ENCODE measurements around the gene TBX15. TPM values are rescaled to one million over a fixed set of nuclear protein-coding genes. Genes with fewer than 3 reads are reported as not detected.
"Not testable (repeated sequence)": the region's sequence is repeated elsewhere in the genome, so short reads cannot be mapped to it uniquely, and the experiment has no call there.

TBX15 gene
- total RNA-seq, 6 experiments from 2014 or later, result 0.29 to 56.5 (median 16.5) TPM

- H3K27me3 ChIP-seq, result no peaks in the 10 kb centered on the region
- ATAC-seq (peak; percentile 79 to 88 (median 82)), DNase-seq (peak; percentile 81 to 95 (median 86))
- H3K36me3 ChIP-seq, result no peaks in the 10 kb centered on the region
- WGBS (ENCODE audit: insufficient coverage, low coverage, low lambda C conversion rate, missing lambda C conversion rate), result 22% methylated on average over 5 of the region's 7 CpGs
- no peaks in the 10 kb centered on the region for H3K9me3 ChIP-seq
- intact Hi-C loops (cut with DNase I), result no loop called here
- peak overlapping the region; percentile 72 to 90 (median 75) for H3K27ac ChIP-seq
- TF ChIP-seq CTCF (IDR thresholded peaks at IDR 0.05), result no peak
- peak; percentile 85 for TF ChIP-seq POLR2A (IDR thresholded peaks at IDR 0.05)
- H3K4me1 ChIP-seq, result peaks cover 0 to 59% (median 23%) of the 10 kb centered on the region in 4 donors
- no peak overlapping the region for H3K4me3 ChIP-seq
Measured at GRCh38 chr1:118960567-118961136, 27.5 kb downstream of the TBX15 start.

- no peak for TF ChIP-seq CTCF (IDR thresholded peaks at IDR 0.05)
- no peak for TF ChIP-seq POLR2A (IDR thresholded peaks at IDR 0.05)
- Histone ChIP-seq H3K4me3 (no peak overlapping the region), H3K27ac (peak overlapping the region; percentile 63 to 90 (median 75)), H3K9me3 (no peaks in the 10 kb centered on the region), H3K27me3 (no peaks in the 10 kb centered on the region), H3K4me1 (peaks cover 0 to 59% (median 22%) of the 10 kb centered on the region in 4 donors), H3K36me3 (no peaks in the 10 kb centered on the region)
- ATAC-seq, result peak; percentile 1 to 12 (median 6)
- intact Hi-C loops (cut with DNase I), result no loop called here
- peak in 1 of 3 donors; percentile 31 for DNase-seq
- WGBS (ENCODE audit: insufficient coverage, low coverage, low lambda C conversion rate, missing lambda C conversion rate), result 32% methylated on average over 7 of the region's 7 CpGs
Measured at GRCh38 chr1:118960026-118960561, 28.0 kb downstream of the TBX15 start.

GRCh38 chr1:118958937-118959631 lies 29.1 kb downstream of the TBX15 start:
- Histone ChIP-seq H3K9me3 (no peaks in the 10 kb centered on the region), H3K27me3 (no peaks in the 10 kb centered on the region), H3K36me3 (no peaks in the 10 kb centered on the region), H3K4me3 (no peak overlapping the region), H3K27ac (peak overlapping the region in 2 of 3 donors; percentile 75 to 90), H3K4me1 (peaks cover 0 to 49% (median 17%) of the 10 kb centered on the region in 4 donors)
- WGBS (ENCODE audit: insufficient coverage, low coverage, low lambda C conversion rate, missing lambda C conversion rate), result no CpG with 5 or more reads among the region's 1 CpG
- TF ChIP-seq CTCF (IDR thresholded peaks at IDR 0.05), result no peak
- TF ChIP-seq POLR2A (IDR thresholded peaks at IDR 0.05), result no peak
- intact Hi-C loops (cut with DNase I), result no loop called here
- ATAC-seq (no peak), DNase-seq (no peak)

GRCh38 chr1:118958140-118958539 lies 30.0 kb downstream of the TBX15 start:
- Histone ChIP-seq H3K4me3 (no peak overlapping the region), H3K27me3 (no peaks in the 10 kb centered on the region)
- WGBS (ENCODE audit: insufficient coverage, low coverage, low lambda C conversion rate, missing lambda C conversion rate), result 43% methylated on average over 3 of the region's 3 CpGs

GRCh38 chr1:118957579-118957978 lies 30.6 kb downstream of the TBX15 start:
- H3K4me3 ChIP-seq; H3K27ac ChIP-seq; H3K27me3 ChIP-seq; DNase-seq; ATAC-seq; H3K9me3 ChIP-seq; intact Hi-C loops (cut with DNase I); H3K36me3 ChIP-seq: not testable (repeated sequence)
- H3K4me1 ChIP-seq, result peaks cover 0 to 37% (median 13%) of the 10 kb centered on the region in 4 donors
- 92% methylated on average over 7 of the region's 7 CpGs for WGBS (ENCODE audit: insufficient coverage, low coverage, low lambda C conversion rate, missing lambda C conversion rate)

More at GRCh38 chr1:118958140-118958539, 30.0 kb downstream of the TBX15 start:
- intact Hi-C loops (cut with DNase I), result no loop called here
- TF ChIP-seq POLR2A (IDR thresholded peaks at IDR 0.05), result peak; percentile 14
- TF ChIP-seq CTCF (IDR thresholded peaks at IDR 0.05), result no peak
- Histone ChIP-seq H3K36me3 (no peaks in the 10 kb centered on the region), H3K27ac (no peak overlapping the region), H3K9me3 (no peaks in the 10 kb centered on the region), H3K4me1 (peaks cover 0 to 43% (median 16%) of the 10 kb centered on the region in 4 donors)
- peak in 1 of 3 donors; percentile 51 for DNase-seq
- peak; percentile 21 to 39 (median 32) for ATAC-seq
